ENCODE data around the gene IL24.
A peak's percentile ranks its signal among the peaks of the same experiment; 100 is the strongest.

IL24 gene

DNA sequence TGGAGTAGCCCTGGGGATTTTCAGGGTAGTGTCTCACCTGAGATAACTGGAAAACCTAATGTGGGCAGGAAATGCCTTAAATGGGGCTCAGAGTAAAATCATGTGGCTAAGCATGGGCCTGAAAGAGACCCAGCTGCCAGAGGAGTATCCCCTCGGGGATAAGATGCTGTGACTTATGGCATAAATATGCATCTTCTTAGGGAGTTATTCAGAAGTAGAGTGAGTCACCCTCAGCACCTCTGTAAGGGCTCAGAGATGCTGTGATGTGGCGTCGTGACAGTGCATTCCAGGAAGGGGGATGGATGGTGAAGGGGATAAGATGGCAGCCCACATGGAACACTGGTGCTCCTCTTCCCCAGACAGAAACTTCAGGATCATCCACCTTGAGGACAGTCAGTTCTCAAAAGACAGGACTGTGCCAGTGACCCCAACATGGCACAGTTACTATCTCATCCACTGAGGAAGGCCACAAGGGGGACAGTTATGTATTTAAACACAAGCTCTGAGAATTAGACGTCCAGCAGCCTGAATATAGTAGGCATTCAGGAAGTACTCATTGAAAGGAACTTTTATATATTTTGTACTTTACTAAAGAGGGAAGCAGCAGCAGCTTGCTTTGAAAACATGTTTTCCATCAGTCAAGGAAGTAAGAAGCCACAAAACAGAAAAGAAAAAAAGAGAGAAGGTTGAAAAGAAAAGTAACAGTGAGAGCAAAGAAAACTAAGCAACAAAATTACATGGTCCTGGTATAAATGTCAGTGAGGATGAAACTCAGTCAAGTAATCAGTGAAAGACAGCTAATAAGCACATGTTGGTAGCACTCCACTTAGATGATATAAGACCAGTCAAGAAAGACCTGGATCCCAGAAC is 8.3 kb downstream of the IL24 start:
- DNase-seq, result peak; percentile 11

DNA sequence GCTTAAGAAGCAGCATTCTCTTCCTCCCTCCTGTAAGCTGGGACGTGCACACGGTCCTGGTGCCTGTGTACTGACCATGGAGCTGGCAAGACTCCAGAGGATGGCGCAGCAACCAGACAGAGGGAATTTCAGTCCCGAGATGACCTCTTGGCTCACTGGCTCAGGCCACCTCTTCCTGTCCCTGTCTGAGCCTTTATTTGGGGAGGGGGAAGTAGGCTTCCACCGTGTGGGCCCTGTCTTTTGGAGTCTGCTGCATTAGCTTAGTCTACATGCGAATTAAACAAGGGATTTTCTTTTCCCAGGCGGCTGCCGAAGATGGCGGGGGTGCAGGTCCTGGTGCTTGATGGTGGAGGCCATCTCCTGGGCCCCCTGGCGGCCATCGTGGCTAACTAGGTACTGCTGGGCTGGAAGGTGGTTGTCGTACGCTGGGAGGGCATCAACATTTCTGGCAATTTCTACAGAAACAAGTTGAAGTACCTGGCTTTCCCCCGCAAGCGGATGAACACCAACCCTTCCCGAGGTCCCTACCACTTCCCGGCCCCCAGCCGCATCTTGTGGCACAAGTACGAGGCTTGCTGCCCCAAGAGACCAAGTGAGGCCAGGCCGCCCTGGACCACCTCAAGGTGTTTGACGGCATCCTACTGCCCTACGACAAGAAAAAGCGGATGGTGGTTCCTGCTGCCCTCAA is 10.2 kb downstream of the IL24 start:
- no peak for DNase-seq

DNA sequence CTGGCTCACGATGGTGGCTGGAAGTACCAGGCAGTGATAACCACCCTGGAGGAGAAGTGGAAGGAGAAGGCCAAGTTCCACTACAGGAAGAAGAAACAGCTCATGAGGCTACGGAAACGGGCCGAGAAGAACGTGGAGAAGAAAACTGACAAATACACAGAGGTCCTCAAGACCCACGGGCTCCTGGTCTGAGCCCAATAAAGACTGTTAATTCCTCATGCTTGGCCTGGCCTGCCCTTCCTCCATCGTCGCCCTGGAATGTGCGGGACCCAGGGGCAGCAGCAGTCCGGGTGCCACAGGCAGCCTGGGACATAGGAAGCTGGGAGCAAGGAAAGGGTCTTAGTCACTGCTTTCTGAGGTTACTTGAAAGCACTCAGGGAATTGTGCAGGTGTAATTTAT is 10.8 kb downstream of the IL24 start:
- no peak for DNase-seq

DNA sequence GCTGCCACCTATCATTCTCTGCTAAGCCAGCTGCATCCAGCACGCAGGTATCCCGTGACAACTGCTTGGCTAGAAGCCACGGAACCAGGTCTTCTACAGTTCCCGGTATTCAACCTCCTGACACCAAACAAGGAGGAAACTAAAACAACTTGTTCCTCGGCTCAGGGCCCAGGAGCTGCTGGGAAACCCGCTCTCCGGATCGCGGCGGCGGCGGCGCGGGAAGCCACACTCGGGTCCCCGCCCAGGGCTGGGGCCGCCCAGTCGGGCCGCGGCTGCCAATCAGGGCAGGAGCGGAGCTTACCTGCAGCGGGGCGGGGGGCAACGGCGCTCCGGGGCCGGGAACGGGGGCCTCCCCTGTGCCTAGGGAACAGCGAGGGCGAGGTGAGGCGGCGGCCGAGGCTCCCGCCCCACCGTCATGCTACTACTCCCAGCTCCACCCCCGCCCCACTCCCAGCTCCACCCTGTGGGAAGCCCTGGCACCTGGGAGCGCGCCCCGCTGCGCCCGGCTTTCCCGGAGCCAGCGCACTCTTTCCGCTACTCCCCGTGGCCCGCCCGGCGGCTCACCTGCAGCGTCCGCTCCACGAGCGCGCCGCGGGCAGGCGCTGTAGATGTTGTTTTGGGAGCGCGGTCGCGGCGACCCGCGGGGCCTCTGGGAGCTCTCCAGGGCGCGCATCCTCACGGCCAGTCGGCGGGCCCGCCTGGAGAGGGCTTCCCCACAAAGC is 12.1 kb downstream of the IL24 start:
- DNase-seq, result peak; percentile 55

DNA sequence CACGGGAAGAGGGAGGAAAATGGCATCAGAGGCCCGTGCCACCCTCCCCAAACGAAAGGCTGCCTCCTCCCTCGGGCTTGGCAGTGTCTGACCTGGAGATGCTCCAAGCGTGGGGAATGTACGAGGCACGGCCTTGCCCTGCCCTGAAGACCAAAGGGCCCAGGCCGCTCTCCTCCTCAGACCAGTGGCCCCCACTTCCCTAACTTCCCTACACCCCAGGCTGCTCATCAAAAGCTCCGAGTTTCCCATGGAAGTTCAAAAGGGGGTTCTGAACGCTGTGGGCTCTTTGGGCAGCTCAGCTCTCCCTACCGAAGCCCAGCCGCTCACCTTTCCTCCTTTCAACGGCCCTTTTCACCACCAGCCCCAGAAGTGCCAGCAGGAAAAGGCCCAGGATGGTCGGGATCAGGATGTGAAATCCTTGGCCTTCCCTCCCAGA is 12.7 kb downstream of the IL24 start:
- no peak for DNase-seq

DNA sequence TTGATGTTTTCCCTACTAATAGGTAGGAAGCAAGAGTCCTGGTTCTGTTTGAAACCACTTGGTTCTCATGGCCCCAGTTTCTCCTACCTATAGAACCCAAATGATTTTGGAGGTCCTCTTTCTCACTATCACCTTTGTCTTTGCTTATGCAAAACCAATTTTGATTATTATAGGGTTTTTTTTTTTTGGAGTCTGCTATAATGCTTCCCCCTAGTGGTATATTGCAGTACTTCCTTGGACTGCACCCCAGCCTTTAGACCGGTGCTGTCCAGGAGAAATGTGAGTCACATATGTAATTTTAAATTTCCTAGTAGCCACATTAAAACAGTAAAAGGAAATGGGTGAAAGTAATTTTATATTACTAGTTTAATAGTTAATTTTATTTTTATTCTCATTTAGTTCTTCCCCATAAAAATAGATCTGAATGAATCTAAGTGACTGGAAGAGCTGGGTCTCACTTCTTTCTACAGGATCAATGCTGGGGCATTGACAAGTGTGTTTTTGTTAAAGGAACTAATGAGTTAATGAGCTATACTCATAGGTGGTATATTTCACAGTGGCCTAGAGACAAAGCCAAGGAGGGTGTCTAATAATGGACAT is 13.9 kb downstream of the IL24 start:
- peak; percentile 68 for DNase-seq

DNA sequence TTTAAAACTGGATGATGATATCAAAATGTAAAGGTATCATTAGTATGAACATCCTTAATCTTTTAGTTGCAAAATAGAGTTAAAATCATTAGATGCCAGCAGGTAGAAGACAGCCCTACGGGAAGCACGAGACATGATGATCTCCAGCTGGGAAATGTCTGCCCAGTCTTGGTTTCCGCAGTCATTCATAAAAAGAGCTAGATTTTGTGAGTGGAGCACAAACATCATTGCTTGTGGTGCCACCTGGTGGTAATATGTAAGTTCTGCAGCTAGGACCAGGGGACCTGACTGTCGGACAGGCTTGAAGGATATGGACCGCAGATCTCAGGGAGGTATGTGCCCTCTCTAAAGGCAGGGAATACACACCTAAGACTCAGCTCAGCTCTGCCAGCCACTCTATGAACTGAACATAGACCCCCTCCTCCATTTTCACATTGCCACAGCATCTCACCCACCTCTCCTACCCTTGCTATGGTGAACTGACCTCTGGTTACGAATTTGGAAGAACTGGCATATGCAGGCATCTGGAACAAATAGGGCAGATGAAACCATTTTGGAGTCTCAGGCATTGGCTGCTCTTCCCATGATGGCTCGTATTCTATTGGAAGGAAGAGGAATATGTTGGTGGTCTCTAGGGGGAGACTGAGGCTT is 15.3 kb downstream of the IL24 start:
- peak; percentile 78 for DNase-seq

DNA sequence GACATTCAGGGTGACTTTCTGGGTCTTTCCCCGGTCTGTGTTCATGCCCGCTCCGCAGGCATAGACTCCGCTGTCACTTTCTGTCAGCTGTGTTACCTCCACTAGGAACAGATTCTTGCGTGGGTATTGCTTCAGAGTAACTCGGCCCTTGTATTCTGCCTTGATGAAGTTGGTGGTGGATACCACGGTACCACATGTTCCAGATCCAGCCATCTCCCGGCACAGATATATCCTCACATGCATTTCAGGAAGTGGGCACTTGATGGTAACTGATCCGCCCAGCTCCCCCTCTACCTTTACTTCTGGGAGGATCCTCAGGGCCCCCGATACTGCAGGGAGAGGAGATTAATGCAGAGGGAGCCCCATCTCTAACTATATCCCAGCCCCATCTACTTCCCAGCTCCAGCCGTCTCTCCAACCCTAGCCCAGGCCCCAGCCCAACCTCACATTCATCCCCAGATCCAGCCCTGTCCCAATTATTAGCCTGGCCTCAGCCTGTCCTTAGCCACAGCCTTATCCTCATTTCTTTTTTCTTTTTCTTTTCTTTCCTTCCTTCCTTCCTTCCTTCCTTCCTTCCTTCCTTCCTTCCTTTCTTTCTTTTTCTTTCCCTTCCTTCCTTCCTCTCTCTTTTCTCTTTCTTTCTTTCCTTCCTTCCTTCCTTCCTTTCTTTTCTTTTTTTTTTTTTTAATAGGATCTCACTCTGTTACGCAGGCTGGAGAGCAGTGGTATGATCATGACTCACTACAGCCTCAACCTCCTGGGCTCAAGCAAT is 16.7 kb downstream of the IL24 start:
- no peak for DNase-seq

DNA sequence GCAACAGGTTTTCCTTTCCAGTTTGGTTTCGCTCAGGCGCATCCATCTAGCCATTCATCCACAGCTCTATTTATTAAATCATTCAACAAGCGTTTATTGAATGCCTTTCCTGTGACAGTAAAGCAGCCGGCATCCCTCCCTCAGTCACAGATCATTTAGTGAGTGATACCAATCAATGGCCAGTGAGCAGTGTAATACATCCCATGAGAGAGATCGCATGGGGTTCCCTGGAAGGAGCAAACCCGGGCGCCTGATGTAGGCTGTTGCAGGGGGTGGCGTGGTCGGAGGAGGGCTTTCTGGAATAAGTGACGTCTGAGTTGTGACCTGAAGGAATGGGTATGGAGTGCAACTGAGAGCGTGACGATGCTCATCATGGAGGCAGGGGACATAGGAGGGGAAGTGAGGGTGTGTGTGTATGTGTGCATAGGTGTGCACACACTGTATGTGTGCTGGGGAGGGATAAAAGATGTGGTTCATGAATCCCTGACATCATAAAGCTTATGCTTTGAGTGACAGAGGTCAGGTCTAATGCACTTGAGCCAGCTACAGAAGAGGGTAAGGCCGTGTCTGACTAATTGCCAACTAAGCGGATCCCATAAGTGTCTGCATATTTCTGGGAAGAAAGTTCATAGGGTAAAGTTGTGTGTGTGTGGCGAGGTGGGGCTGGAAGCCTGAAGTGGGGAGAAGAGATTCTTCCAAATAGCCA is 17.9 kb downstream of the IL24 start:
- DNase-seq, result no peak

DNA sequence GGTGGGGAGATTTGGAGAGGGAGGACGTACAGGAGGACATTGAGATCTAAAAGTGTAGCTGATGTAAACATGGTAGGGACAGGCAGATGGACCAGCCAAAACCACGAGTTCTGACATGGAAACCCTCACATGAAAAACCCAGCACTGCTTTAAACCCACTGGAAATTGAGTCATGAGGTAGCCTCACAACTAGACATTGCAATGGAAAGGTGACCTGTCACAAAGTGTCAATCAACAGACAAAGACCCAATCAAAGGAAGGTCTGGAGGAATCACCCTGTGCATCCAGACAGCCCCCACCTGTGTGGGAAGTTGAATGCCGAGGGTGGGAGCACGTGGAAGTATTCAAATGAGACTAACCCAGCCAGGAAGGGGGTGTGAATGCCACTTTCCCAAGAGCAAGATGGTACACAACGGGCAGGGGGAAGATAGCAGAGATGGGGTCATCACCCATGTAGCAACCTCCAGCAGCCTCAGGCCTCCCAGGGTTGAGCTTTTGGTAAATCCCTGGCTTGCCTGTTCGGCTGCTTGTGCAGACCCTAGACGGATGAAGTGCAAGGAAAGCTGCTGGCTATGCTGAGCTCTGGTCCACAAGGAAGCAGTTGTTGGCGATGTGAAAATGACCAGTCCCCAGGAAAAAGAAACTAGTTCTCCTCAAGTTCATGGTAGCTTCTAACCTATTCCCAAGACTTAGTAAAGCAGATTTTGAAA is 18.9 kb downstream of the IL24 start:
- DNase-seq, result no peak

DNA sequence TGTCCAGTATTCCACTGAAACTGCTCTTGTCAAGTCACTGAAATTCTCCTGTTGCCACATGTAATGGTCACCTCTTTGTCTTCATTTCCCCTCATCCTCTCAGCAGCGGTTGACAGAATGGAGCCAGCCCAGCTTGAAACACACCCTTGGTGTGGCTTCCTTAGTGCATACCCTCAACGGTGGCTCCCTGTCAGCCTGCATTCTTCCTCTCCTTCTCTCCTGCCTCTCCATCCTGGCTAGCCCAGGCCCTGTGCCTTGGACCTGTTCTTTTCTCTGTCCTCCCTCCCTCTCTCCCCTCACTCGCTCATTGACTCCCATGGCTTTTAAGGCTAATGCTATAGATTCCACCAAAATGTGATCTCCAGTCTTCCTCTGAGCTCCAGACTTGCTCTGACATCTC is 20.8 kb downstream of the IL24 start:
- DNase-seq, result no peak

DNA sequence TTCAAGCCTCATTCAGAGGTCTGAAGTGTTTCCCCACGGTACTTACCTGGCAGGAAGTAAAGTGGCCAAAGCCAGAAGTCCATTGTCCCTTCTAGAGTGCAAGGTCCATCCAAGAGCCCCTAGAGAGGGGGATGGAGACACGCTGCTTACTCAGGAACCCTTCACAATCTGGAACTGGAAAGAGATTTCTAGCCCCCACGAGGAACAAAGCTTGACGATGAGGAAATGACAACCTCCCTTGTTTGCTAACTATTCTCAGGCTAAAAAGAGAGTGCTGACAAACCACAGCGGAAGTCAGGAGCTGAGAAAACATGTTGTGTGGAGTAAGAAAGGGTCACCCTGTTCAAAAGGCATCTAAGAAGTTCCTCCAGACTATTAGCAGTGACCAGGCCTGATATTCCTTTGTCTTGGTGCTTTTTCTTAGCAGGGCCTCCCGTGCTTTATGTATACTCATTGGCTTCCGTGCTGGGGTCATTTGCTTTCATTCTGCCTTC is 24.6 kb downstream of the IL24 start, which contains the start of gene FCMR:
TSS of gene FCMR (minus strand) at position 170 of the 494 bp plus-strand sequence. CDS start at position 83, 87 bp downstream.
- DNase-seq, result peak; percentile 72

DNA sequence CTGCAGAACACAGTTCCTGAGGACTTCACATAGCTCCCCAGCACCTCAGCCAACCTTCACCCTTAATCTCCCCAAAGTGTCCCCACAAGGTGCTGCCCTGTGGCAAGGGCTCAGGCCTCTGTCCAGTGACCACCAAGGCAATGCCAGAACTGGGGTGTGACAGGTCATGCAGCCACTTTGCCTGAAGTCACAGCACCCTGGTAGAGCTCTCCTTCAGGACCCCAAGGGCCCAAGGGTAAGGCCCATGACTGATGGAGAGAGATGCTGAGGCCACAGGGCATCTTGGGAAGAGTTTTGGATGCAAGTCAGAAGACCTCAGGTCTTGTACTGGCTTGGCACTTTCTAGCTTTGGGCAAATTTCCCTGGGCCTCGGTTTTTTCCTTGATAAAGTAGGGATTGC is 25.3 kb downstream of the IL24 start:
- DNase-seq, result no peak

DNA sequence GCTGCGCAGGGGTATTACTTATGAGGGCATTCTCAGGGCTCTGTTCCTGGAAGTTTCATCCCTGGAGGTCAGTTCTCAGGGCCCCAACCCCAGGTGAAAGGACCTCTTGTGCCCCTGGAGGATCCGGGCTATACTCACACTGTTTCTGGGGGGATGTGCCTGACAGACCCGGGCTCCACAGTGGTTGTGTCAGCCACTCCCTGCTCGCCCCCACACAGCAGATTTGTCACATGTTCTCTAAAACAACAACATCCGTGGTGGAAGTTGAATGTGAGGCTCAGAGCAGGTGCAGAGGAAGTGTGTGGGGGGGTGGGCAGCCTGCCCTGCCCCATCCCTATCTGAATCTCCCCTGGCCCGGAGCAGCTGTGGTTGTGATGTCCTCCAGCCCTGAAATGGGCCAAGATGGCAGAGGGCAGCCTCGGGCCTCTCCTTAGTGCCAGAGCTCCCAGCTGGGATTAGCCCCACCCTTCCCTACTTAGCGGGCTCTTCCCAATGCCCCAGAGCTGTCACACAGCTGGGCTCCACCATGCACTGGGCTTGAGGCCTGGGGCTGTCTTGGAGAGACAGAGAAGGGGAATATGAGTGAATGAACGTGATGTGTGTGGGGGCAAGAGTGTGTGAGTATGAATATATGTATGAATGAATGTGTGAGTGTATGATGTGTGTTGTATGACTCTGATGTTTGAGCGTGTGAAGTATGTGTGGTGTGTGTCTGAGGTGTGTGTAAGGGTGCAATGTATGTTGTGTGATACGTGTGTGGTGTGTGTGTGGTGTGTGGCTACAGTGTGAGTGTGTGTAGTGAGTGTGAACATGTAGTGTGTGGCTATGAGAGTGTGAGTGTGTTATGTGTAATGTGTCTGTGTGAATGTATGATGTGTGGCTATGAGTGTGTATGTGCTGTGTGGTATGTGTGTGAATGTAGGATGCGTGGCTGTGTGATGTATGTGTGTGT is 26.0 kb downstream of the IL24 start:
- peak; percentile 79 for DNase-seq

DNA sequence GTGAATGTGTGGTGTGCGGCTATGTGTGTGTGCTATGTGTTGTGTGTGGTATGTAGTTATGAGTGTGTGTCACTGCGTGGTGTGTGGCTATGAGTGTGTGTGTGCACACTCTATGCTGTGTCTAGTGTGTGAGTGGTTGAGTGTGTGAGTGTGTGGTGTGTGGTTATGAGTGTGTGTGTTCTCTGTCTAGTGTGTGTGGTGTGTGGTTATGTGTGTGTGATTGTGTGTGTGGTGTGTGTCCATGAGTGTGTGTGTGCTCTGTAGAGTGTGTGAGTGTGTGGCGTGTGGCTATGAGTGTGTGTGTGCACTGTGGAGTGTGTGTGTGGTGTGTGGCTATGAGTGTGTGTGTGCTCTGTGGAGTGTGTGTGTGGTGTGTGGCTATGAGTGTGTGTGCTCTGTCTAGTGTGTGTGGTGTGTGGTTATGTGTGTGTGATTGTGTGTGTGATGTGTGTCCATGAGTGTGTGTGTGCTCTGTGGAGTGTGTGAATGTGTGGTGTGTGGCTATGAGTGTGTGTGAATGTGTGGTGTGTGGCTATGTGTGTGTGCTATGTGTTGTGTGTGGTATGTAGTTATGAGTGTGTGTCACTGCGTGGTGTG is 26.8 kb downstream of the IL24 start:
- peak; percentile 28 for DNase-seq

DNA sequence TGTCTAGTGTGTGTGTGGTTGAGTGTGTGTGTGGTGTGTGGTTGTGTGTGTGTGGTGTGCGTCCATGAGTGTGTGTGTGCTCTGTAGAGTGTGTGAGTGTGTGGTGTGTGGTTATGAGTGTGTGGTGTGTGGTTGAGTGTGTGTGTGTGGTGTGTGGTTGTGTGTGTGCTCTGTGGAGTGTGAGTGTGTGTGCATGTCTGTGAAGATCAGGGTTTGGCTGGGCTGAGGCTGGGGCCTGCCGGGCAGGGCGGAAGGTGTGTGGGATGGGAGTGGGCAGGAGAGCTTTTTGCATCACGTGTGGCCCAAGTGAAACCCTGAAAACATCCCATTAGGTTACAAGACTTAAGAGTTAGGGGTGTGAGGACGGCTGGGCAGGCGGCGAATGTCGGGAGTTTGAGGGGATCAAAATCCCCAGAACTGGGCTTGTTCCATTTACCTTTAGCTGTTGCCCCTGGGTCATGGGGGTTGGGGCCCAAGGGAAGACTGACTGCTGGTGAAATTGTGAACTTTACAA is 27.4 kb downstream of the IL24 start:
- DNase-seq, result peak; percentile 51

DNA sequence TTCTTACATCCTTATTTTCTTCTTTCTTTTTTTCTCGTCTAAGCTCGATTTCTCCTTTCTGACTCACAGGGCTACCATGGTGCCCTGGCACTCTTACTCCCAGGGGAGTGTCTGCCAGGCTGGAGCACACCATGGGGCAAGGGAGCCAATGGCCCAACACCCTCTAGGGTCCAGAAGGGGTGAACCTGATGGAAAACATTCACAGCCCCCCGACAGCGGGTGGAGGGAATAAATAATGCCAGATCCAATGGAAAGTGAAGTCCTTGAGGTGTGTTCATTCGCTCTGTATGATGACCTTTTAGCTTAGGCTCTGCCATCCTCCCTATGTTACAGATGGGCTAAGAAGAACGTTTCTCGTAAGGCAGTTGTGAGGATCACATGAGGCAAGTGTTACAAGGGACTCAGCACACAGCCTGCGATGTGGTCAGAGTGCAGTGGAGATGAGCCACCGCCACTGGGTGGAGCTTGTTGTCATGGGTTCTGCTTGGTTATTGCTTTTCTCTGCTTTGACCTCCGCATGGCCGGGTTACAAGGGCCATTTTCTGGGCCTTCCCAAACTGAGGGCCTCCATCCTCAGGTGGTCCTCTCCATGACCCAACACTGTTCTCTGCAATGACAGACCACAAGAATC is 28.0 kb downstream of the IL24 start:
- DNase-seq, result peak; percentile 78

DNA sequence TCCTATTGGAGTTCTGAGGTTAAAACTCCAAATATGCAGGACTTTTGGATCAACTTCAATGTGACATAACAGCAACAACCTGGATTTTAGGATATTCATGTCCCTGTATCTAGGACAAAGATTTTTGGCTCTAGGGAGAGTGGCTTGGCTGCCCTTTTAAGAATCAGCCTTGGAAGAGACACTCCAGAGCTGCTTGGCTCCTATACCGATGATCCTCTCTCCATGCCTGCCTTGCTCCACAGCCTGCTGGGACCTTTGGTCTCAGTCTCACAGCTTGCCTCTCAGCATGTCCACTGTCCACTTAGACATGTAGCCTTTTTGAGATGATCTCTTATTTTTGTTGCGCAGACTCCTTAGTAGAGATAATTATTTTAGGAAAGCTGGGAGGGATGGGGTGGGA is 29.0 kb downstream of the IL24 start:
- DNase-seq, result no peak
